ENCODE results near the gene PKHD1.

GRCh38 chr6:52010145-52010544 lies 77.3 kb downstream of the PKHD1 start:
- no peak for TF ChIP-seq CTCF (IDR thresholded peaks at IDR 0.05; ENCODE audit: low read depth, low read length)
- no peak for TF ChIP-seq MAX (IDR thresholded peaks at IDR 0.05; ENCODE audit: low read depth, low read length)
- no peak for TF ChIP-seq MYC (IDR thresholded peaks at IDR 0.05; ENCODE audit: low read depth, low read length)
- TF ChIP-seq POLR2A (IDR thresholded peaks at IDR 0.05; ENCODE audit: extremely low read depth, insufficient read length), result no peak
